HG03108 (cell line): ENCODE data around the gene DDX39B.
"Not testable (repeated sequence)": the region's sequence is repeated elsewhere in the genome, so short reads cannot be mapped to it uniquely, and the experiment has no call there.

Source experiments
- ATAC-seq: cut with Tn5 transposase; IDR thresholded peaks from one replicate; pipeline ENCODE4 v1.9.1; 2021; ENCODE audit warnings: moderate library complexity; ENCODE audit not compliant: unreplicated experiment

Gene DDX39B

DNA sequence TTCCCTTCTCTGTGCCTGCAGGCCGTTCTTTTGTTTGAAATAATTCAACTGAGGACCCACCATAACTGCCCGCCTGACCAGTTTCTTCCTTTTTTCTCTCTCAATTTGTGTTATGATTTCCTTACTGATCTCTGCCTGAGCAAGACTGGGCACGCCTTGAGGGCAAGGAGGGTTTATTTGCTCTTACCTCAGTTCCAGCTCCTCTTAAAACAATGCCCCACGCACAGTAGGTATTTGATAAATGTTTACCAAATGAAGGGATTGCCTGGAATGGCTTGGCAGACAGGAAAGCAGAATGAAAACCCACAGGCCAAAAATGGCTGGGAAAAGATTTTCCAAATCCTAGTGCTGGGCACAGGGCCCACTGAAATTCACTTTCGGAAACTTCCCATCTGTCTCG, 54.1 kb downstream of the DDX39B start:
- ATAC-seq, result not testable (repeated sequence)

DNA sequence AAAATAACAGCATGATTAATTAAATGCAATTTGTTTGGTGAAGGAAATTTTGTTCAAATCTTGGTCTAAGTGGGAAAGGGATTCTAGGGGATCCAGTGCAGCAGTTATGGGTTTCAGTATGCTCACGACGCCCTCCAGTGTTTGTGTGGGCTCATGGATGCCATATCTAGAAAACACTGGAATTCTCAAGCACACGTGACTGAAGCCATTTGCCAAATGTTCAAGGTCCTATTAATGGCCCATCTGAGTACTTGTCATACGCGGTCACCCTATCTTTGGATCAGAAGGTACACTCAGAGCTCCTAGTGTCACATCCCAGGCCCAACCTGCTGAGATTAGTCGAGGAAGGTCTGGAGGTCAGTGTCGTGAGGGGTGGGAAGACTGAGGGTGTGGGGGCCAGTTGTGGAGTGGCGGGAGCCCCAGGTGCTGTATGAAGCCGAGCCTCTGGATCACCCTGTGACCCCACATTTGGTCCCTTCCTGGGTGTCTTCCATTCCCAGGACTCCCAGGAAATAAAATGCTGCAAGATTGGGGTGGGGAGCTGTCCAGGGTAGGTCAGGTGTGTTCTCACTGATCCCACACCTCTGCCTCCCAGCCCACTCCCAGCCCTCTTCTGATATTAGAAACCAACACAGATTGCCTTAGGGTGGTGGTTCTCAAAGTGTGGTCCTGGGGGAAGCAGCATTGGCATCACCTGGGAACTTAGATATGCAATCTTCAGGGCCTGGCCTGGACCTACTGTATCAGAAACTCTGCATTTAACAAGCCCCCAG, 55.6 kb downstream of the DDX39B start:
- ATAC-seq, result not testable (repeated sequence)

DNA sequence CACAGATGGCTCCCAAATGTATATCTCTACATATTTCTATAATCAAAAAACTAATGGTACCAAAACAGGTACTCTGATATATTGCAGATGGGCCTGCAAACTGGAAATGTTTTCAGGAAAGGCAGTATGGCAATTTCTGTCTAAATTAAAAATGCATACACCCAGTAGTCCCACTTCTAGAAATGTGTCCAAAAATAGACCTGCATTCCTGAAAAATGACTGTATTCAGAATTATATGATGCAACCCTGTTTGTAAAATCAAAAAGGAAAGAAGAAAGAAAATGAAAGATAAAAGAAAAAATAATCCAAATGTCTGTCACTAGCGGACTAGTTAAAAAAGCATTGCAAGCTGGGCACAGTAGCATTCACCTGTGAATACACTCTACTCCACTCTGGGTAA, 56.7 kb downstream of the DDX39B start:
- no peak for ATAC-seq

DNA sequence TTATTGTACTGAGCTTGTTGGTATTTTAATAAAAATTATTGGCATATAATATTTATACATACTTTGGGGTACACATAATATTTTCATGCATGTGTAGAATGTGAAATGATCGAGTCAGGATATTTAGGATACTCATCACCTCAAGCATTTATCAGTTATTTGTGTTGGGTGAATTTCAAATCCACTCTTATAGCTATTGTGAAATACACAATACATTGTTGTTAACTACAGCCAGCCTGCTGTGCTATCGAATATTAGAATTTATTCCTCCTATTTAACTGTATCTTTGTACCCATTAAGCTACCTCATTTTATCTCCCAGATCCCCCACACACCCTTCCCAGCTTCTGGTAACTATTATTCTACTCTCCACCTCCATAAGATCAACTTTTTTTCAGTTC, 58.4 kb downstream of the DDX39B start:
- no peak for ATAC-seq

DNA sequence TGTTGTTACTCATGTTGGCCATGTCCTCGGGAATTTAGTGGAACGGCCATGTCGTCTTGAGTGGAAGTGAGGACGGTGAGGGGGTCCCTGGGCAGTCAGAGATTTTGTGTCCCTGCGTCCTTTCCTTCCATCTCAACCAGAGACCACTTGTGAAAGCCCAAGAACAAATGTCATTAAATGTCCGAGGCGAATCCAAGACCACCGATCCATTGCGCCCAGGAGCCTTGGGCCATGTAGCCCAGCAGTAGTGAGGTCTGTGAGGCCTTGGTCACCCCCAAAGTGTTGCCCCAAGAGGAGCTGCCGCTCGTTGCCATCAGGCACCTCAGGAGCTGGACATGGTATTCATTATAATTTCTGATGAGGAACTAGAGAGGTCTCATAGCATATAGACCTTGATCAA, 61.2 kb downstream of the DDX39B start:
- ATAC-seq, result no peak
